K562 (cell line): Measurements from ENCODE around the gene NR3C2. TPM values are rescaled to one million over a fixed set of nuclear protein-coding genes. Genes with fewer than 3 reads are reported as not detected.

Experiments used
- ATAC-seq: fragments of 200-7000 bp; cut with Tn5 transposase; 3 replicates; pipeline ENCODE4 v1.9.1; 2020; ENCODE audit warnings: moderate library complexity
- BruUV-seq: library from RNA; stranded (reverse); fragments of 400-500 nt; replicated peaks from 2 replicates; lab custom pipeline; 2021; lab: Mats Ljungman, UMichigan
- CTCF ChIA-PET: fragments of 300-600 bp; formaldehyde crosslinking; extraction: SDS; loops from one replicate; lab custom pipeline; 2021; ENCODE audit warnings: low intra/inter-chr PET ratio; lab: Yijun Ruan, JAX
- POLR2A ChIA-PET: fragments of 300-600, 350-650 bp; sonication (Branson Sonifier 250); formaldehyde crosslinking; extraction: SDS; loops from one replicate; lab custom pipeline; 2021; ENCODE audit warnings: antibody characterized with exemption, inconsistent platforms; lab: Yijun Ruan, JAX
- DNase-seq, 4 experiments: peaks; one replicate each; pipeline versions ENCODE4 v3.0.0 to v3.0.0-alpha.2; 2011 to 2018; ENCODE audit warnings: low spot score in 3 of 4, mixed read lengths in 3 of 4; ENCODE audit errors: extremely low read depth in 1 of 4
- FAIRE-seq: peaks from 2 replicates; lab custom pipeline; 2011; peaks lifted over from hg19 to GRCh38; lab: Jason Lieb, UNC
- H2AFZ ChIP-seq: 2 replicates; pipeline ENCODE4 v1.6.0; 2011; ENCODE audit warnings: low read depth, low read length, control low read depth, inconsistent platforms
- H3K27ac ChIP-seq: fragments of 200-600 bp; 3 replicates; pipeline ENCODE4 v1.8.0; 2011; ENCODE audit warnings: low read depth, mild to moderate bottlenecking, control low read depth, inconsistent platforms, low read length, moderate library complexity, mixed read lengths; ENCODE audit errors: extremely low read depth
- H3K27me3 ChIP-seq, 2 experiments: fragments of 300-600 bp in 1 of 2; 2 replicates in 1 of 2; 3 replicates in 1 of 2; pipeline versions ENCODE4 v1.6.0 to v1.8.0; 2011; ENCODE audit warnings: inconsistent platforms in 2 of 2, low read length in 2 of 2, mild to moderate bottlenecking in 1 of 2, mixed read lengths in 1 of 2, moderate library complexity in 1 of 2; ENCODE audit not compliant: control insufficient read depth in 2 of 2, insufficient read depth in 2 of 2
- H3K36me3 ChIP-seq: fragments of 300-600 bp; 3 replicates; pipeline ENCODE4 v1.8.0; 2011; ENCODE audit warnings: mild to moderate bottlenecking, low read length, inconsistent platforms; ENCODE audit not compliant: control insufficient read depth, insufficient read depth
- H3K4me1 ChIP-seq, 2 experiments: fragments of 200-600 bp in 1 of 2; replicated peaks in 1 of 2; 2 replicates in 1 of 2; 3 replicates in 1 of 2; pipeline versions ENCODE4 v1.5.1 to v1.8.0; 2011; ENCODE audit warnings: inconsistent platforms in 2 of 2, low read length in 2 of 2, mild to moderate bottlenecking in 1 of 2, mixed read lengths in 1 of 2, moderate library complexity in 1 of 2; ENCODE audit not compliant: control insufficient read depth in 2 of 2, insufficient read depth in 2 of 2
- H3K4me2 ChIP-seq: 2 replicates; pipeline ENCODE4 v1.6.1; 2011; ENCODE audit warnings: low read length, control low read depth, inconsistent platforms, mixed read lengths; ENCODE audit not compliant: insufficient read depth
- H3K4me3 ChIP-seq: fragments of 200-600 bp; sonication (generic), shearing (Covaris generic); 2 replicates; pipeline ENCODE4 v1.5.1; 2016; ENCODE audit warnings: control low read depth, inconsistent platforms
- H3K79me2 ChIP-seq: fragments of 200-600 bp; 3 replicates; pipeline ENCODE4 v1.8.0; 2011; ENCODE audit warnings: low read length, inconsistent platforms; ENCODE audit not compliant: control insufficient read depth, insufficient read depth
- H3K9ac ChIP-seq, 2 experiments: 2 replicates each; pipeline versions ENCODE4 v1.6.0 to v1.6.1; 2011; ENCODE audit warnings: low read depth in 2 of 2, low read length in 2 of 2, control low read depth in 1 of 2, inconsistent platforms in 1 of 2, mild to moderate bottlenecking in 1 of 2, mixed read lengths in 1 of 2; ENCODE audit not compliant: insufficient read depth in 1 of 2
- H3K9me1 ChIP-seq: one replicate; pipeline ENCODE4 v1.6.0; 2011; ENCODE audit warnings: inconsistent platforms, mild to moderate bottlenecking, low read length, moderate library complexity; ENCODE audit not compliant: control insufficient read depth, insufficient read depth
- H3K9me3 ChIP-seq: replicated peaks from 2 replicates; pipeline ENCODE4 v1.5.1; 2011; ENCODE audit warnings: low read depth, low read length, inconsistent platforms; ENCODE audit not compliant: control insufficient read depth, insufficient read depth
- H4K20me1 ChIP-seq: replicated peaks from 2 replicates; pipeline ENCODE4 v1.6.1; 2011; ENCODE audit warnings: low read length, inconsistent platforms, mixed read lengths; ENCODE audit not compliant: control insufficient read depth, insufficient read depth
- GABPB1 ChIP-seq: sonication (generic); formaldehyde crosslinking; IDR thresholded peaks from 2 replicates; pipeline ENCODE4 v1.8.0; 2022; ENCODE audit warnings: mild to moderate bottlenecking, missing genetic modification reagents
- MIER1 ChIP-seq: fragments of 450-650 bp; IDR thresholded peaks from 2 replicates; pipeline ENCODE4 v1.6.1; 2016; ENCODE audit warnings: antibody characterized with exemption, mild to moderate bottlenecking, low read depth
- MITF ChIP-seq: IDR thresholded peaks from 2 replicates; pipeline ENCODE4 v1.6.1; 2014; ENCODE audit warnings: antibody characterized with exemption
- SPI1 ChIP-seq: IDR thresholded peaks from 2 replicates; pipeline ENCODE4 v1.6.1; 2011; ENCODE audit warnings: low read depth, low read length, control low read depth, borderline replicate concordance
- SRSF3 ChIP-seq: fragments of 200-400 bp; formaldehyde crosslinking; IDR thresholded peaks from 2 replicates; pipeline ENCODE4 v1.6.1; 2016; ENCODE audit warnings: mild to moderate bottlenecking, low read length, moderate library complexity; ENCODE audit not compliant: insufficient read depth
- TARDBP ChIP-seq: fragments of 450-650 bp; IDR thresholded peaks from 2 replicates; pipeline ENCODE4 v1.6.1; 2016
- TCF7L2 ChIP-seq: fragments of 150-350 bp; IDR thresholded peaks from 2 replicates; pipeline ENCODE4 v1.6.1; 2016; ENCODE audit warnings: low read depth, mild to moderate bottlenecking, low read length, moderate library complexity
- ZNF165 ChIP-seq: fragments of 250-450 bp; sonication (Bioruptor Pico); IDR thresholded peaks from 2 replicates; pipeline ENCODE4 v1.4.0; 2020; ENCODE audit warnings: borderline replicate concordance
- ZNF197 ChIP-seq: fragments of 200-800 bp; sonication (Bioruptor generic); IDR thresholded peaks from 2 replicates; pipeline ENCODE4 v1.6.1; 2016; ENCODE audit warnings: low read depth, missing genetic modification characterization, missing compliant biosample characterization
- ZNF311 ChIP-seq: fragments of 250-450 bp; sonication (Bioruptor Pico); IDR thresholded peaks from 2 replicates; pipeline ENCODE4 v1.4.0; 2020; ENCODE audit warnings: mild to moderate bottlenecking, moderate library complexity
- ZNF696 ChIP-seq: fragments of 250-450 bp; sonication (Bioruptor Pico); conservative IDR thresholded peaks from 2 replicates; pipeline ENCODE4 v1.4.0; 2020; ENCODE audit warnings: mild to moderate bottlenecking, moderate library complexity
- WGBS: fragments of 100-300 bp; shearing (Covaris generic); methylation state at CpG from one replicate; pipeline ENCODE4 v1.1.6; 2016; ENCODE audit warnings: low coverage, mixed read lengths; ENCODE audit not compliant: insufficient coverage; ENCODE audit errors: missing lambda C conversion rate; 5-methylcytosine and 5-hydroxymethylcytosine counted together
- in situ Hi-C: fragments of 300-500 bp; cut with MboI; formaldehyde crosslinking; loops from 4 replicates; pipeline ENCODE4 v1.15.0; 2018; ENCODE audit warnings: inconsistent platforms, mixed read lengths
- intact Hi-C: fragments of 100-400 bp; cut with micrococcal nuclease; formaldehyde crosslinking; loops from 2 replicates; pipeline ENCODE4 v1.14.2; 2022
- polyA plus RNA-seq, 8 experiments: library from polyadenylated mRNA; depleted of rRNA in 4 of 8; stranded (reverse) in 5 of 8; unstranded in 3 of 8; fragments of >200 nt; fragmentation: Nextera tagmentation in 2 of 8; fragmentation: Illumina TruSeq in 1 of 8; extraction: Ambion mirVana in 2 of 8; extraction: Trizol in 1 of 8; gene quantifications; 2 replicates each; pipeline versions ENCODE4 v1.2.1 to v1.2.3, GENCODE V29; 2011 to 2014; ENCODE audit warnings: inconsistent platforms in 1 of 8, missing spikeins in 1 of 8
- total RNA-seq, 7 experiments: library from RNA; depleted of rRNA in 6 of 7; stranded (reverse); fragments of >200 nt in 6 of 7; fragmentation: Illumina TruSeq in 2 of 7; extraction: Trizol in 2 of 7; gene quantifications; 2 replicates each; pipeline versions ENCODE4 v1.2.1 to v1.2.3, GENCODE V29; 2011 to 2021; ENCODE audit warnings: low replicate concordance in 1 of 7

Gene NR3C2
- total and polyA plus RNA-seq, 9 of the 15 experiments (the other 6 are each of a cell fraction or from before 2014, with no cell fraction given): 0.01 to 0.28 (median 0.16) TPM; not detected in 2

DNA sequence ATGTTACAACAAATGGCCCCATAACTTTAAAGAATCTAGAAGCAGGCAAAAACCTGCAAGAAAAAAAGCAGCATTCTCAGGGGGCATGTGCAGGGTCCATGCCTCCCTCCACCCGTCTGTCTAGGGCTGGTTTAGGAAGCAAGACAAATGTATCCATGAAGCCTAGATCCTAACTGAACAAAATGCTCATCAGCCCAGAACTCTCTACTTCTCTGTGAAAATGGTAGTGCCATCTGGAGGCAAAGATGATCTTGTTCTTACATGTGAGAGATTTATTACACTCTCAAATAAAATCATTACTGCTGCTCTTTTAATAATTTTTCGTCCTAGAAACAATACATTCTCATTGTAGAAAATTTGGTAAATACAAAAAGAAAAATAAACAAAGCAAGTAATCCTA lies 26.7 kb downstream of the NR3C2 start:
- Histone ChIP-seq H3K27ac (no peak overlapping the region), H3K9ac (no peak overlapping the region), H3K9me1 (no peaks in the 10 kb centered on the region), H4K20me1 (no peaks in the 10 kb centered on the region), H3K4me2 (no peak overlapping the region), H3K36me3 (no peaks in the 10 kb centered on the region), H2AFZ (no peak overlapping the region), H3K79me2 (no peaks in the 10 kb centered on the region), H3K27me3 (no peaks in the 10 kb centered on the region), H3K4me1 (no peaks in the 10 kb centered on the region), H3K9me3 (no peaks in the 10 kb centered on the region), H3K4me3 (no peak overlapping the region)
- POLR2A ChIA-PET: no interaction called here
- no peak for FAIRE-seq
- BruUV-seq: no TSS peak
- 0% methylated on average over 2 of the region's 2 CpGs for WGBS
- no peak for DNase-seq
- TF ChIP-seq ZNF311 (CRISPR knock-in tag): no peak
- no peak for TF ChIP-seq SPI1
- TF ChIP-seq ZNF165: no peak
- TF ChIP-seq ZNF197 (CRISPR knock-in tag): no peak
- no peak for TF ChIP-seq SRSF3
- TF ChIP-seq MITF: no peak
- no peak for TF ChIP-seq MIER1
- TF ChIP-seq ZNF696 (CRISPR knock-in tag): no peak
- no peak for TF ChIP-seq GABPB1 (CRISPR knock-in tag)
- no peak for TF ChIP-seq TARDBP
- TF ChIP-seq TCF7L2: no peak
- CTCF ChIA-PET: no interaction called here
- in situ Hi-C loops (no loop called here), intact Hi-C loops (no loop called here)
- no peak for ATAC-seq
